ENCODE results near the gene EYS.

The EYS gene

GRCh38 chr6:63797721-63798120, 1909.3 kb downstream of the EYS start:
- DNase-seq (ENCODE audit: low spot score), result no peak
- TF ChIP-seq, protein P1, sequence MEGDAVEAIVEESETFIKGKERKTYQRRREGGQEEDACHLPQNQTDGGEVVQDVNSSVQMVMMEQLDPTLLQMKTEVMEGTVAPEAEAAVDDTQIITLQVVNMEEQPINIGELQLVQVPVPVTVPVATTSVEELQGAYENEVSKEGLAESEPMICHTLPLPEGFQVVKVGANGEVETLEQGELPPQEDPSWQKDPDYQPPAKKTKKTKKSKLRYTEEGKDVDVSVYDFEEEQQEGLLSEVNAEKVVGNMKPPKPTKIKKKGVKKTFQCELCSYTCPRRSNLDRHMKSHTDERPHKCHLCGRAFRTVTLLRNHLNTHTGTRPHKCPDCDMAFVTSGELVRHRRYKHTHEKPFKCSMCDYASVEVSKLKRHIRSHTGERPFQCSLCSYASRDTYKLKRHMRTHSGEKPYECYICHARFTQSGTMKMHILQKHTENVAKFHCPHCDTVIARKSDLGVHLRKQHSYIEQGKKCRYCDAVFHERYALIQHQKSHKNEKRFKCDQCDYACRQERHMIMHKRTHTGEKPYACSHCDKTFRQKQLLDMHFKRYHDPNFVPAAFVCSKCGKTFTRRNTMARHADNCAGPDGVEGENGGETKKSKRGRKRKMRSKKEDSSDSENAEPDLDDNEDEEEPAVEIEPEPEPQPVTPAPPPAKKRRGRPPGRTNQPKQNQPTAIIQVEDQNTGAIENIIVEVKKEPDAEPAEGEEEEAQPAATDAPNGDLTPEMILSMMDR (IDR thresholded peaks at IDR 0.05; ENCODE audit: extremely low read depth, missing control alignments), result no peak

DNA sequence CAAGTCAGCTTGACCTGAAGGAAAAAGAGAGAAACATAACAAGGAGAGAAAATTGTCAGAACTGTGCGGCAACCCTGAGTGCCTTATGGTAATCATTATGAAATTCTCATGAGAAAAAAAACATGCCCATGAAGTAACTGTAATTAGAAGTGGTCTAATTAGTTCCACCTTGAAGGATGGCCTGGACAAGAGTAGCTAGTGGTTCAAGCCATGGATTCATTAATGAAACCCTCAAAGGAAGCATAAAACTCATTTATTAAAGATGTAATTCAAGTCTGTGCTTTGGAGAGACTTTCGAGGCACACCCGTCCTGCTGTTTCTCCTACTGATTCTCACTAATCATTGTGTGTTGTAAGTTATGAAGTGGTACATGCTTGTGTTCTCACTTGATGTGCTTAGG, 1911.2 kb downstream of the EYS start:
- no peak for DNase-seq (ENCODE audit: low spot score)
- TF ChIP-seq, protein P1 (IDR thresholded peaks at IDR 0.05; ENCODE audit: extremely low read depth, missing control alignments), result no peak

GRCh38 chr6:63795006-63795405, 1912.0 kb downstream of the EYS start:
- TF ChIP-seq, protein P1 (IDR thresholded peaks at IDR 0.05; ENCODE audit: extremely low read depth, missing control alignments), result no peak
- DNase-seq (ENCODE audit: low spot score), result no peak

DNA sequence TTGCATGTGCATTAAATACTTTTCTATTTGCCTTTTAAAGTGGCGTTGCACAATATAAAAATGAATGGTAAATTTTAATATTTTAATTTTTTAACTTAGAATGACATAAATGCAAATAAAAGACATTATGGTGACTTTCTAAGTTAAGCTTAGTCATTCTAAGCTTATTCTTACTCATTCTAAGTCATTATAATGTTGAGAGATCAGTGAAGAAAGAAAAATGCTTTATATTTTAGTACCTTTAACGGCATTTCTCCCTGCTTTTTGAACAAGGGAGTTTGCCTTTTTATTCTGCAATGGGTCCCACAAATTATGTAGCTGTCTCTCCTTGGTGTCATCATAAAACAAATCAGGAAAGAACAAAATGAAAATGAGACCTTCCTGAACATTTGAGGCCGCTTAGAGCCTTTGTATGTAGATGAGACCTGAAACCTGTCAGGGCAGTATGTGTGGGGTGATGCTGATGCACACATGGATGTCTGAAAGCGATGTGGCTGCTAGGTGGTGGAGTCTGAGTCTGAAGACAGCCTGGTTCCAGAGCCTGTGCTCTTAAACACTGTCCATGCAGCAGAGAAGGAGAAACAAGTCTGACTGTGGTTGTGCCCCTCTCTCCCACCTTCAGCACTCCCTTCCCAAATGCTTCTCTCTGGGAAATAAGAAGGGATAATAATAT, 1913.4 kb downstream of the EYS start:
- TF ChIP-seq, protein P1 (IDR thresholded peaks at IDR 0.05; ENCODE audit: extremely low read depth, missing control alignments), result no peak
- DNase-seq (ENCODE audit: low spot score), result no peak

DNA sequence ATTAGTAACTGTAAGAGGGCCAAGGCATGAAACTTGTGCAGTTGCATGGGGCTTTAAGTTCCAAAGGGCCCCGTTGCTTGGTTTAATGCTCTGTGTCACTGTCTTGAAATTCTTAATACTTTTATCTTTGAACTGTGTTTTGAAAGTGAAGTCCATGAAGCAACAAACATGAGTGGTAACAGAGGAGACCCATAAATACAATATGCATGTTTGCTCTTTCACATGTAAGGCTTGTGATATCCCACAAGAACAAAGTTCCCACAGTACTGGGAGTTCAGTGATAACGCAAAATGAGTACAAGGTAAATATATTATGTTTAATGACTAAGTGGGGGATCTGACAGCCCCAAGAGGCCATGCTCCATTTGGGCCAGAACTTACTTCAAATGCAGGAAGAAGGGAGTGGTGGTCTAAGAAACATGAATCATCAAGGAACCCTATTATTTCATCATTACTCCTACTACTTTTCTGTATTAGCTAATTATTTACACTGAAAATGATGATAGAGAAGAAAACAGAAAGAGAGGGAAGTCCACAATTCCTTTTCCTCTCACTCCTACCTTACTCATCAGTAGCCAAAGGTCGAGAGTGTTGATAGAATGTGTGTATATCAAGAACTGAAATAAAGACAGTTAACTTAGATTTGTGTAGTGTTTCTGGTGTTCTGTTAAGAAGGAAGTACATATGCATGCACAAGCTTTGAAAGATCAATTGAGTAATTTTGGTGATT, 1914.1 kb downstream of the EYS start:
- TF ChIP-seq, protein P1 (IDR thresholded peaks at IDR 0.05; ENCODE audit: extremely low read depth, missing control alignments), result no peak
- DNase-seq (ENCODE audit: low spot score), result no peak

DNA sequence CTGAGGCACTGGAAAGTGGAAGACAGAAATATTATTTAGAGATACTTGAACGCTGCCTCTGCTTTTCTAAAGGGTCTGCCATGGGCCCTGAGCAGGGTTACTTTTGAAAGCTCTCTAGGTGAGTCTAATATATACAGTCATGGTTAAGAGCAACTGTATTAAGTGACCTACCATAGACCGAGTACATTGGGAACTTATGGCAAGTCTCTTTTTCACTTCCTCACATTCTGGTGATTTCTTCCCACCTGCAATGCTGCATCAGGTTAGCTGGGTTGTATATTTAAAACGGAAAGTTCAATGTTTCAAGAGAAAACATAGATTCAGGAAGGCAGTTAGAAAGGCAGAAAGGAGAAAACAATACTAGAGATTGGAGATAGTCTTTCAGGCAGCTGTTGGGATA, 1916.7 kb downstream of the EYS start:
- TF ChIP-seq, protein P1 (IDR thresholded peaks at IDR 0.05; ENCODE audit: extremely low read depth, missing control alignments), result no peak
- DNase-seq (ENCODE audit: low spot score), result no peak

DNA sequence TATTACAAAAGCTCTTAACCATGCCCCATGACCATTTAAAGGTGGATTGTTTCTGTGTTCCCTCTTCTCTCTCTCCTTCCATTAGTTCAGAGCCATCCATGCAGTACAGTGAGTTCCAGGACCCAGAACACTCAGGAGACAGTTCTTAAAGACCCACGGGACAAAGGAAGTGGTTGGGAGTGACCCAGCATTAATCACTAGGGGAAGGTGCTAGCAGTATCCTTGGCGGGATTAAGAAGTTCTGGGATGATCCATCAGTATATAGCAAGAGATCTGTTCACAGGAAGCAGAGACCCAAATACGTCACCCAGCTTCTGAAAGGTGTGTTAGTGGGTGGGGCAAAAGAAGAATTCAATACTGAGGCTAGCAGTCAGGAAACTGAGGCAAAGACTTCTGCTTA, 1917.3 kb downstream of the EYS start:
- TF ChIP-seq, protein P1 (IDR thresholded peaks at IDR 0.05; ENCODE audit: extremely low read depth, missing control alignments), result no peak
- no peak for DNase-seq (ENCODE audit: low spot score)

All from GM20000 (cell line).